ENCODE data around the gene MRPL44.

Gene MRPL44

GRCh38 chr2:223957092-223957851, at the start of gene MRPL44:
Gene MRPL44, plus strand, starts transcription at chr2:223957463. Its CDS starts 10 bp downstream, at chr2:223957473.
- ATAC-seq = peak; percentile 99
- peak; percentile 99 for DNase-seq

GRCh38 chr2:223908304-223908998, 48.8 kb upstream of the MRPL44 start:
- no peak for DNase-seq
- ATAC-seq = peak; percentile 9

DNA sequence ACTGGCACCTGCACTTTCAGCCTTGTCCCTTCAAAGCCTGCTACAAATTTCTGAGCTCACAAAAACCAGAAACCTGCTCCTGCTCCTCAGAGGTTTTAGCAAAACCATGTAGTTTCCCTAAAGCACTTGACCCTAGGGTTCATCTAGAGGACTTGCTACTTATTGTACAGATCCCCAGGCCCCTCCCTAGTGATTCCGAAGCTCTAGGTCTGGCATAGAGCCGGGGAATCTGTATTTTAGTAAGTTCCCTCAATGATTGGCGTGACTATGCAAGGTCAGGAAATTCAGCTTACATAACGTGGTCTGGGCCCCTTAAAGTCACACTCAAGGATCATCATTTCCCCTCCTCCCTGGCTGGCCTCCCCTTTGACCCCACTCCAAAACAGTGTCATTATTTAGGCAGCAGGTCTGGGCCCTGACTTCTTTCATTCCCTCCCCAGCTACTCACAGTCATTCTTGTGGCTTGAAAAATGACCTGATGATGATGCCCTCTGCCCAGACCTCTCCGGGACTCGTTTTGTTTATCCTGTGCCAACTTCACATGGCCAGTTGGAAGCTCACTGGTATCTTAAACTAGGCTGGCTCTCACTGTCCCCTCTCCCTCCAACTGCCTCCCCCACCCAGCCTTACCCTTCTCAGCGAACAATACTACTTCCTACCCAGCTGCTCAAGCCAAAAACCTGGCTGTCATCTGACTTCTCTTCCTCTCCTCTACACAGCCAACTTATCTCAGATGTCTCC, 48.1 kb upstream of the MRPL44 start:
- no peak for DNase-seq
- no peak for ATAC-seq

GRCh38 chr2:223914324-223914723, 42.9 kb upstream of the MRPL44 start:
- DNase-seq (no peak), ATAC-seq (no peak)

GRCh38 chr2:223915071-223915470, 42.2 kb upstream of the MRPL44 start:
- no peak for ATAC-seq

DNA sequence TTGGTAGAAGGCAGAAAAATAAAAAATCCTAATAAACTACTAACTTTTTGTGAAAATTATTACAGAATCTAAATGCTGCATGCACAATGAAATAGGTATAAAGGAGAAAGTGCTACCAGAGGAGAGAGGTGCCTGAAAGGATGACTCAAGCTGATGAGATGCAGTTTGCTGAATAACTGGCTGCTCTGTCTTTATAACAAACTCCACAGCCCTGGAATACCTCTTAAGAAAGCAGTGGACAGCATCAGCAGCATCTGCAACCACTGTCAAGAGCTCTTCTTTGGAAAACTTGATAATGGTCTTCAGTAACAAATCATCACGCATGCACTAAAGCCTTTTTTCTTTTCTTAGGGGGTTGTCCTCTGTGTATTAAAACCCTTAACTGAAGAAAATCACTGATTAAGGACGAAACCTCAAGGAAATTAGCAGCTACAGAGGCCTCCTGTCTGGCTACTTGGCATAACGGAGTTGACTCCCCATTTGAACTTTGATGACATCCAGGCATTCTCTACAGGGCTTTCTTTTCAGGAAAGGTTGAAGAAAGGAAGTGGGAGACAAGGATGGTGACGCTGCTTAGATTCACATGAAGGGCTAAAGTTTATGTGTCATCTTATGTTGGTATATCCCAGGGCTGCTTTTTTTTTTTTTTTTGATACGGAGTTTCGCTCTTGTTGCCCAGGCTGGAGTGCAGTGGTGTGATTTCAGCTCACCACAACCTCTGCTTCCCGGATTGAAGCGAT, 40.9 kb upstream of the MRPL44 start:
- DNase-seq (no peak), ATAC-seq (no peak)

More at GRCh38 chr2:223915071-223915470, 42.2 kb upstream of the MRPL44 start:
- DNase-seq = no peak

DNA sequence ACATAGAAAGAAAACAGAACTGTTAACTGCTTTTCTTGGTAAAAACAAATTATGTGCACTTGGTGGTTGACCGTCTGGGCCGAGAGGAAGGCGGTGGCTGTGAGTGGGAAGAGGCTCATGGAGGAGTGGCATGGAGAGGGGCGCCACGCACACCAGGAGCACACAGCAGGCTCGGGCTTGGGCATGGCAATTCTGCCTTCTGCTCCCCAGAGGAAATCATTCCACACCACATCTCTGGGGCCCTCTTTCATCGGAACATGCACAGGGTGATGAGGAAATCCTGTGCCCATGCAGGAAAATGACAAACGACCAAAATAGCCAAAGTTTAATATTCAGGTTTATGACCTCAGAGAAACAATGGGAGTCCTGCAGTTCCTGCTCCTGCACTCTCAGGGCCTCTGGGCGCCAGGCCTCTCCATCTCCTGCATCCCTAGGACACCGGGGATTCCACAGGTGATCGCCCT, 38.6 kb upstream of the MRPL44 start:
- no peak for ATAC-seq
- DNase-seq = no peak

- DNase-seq = no peak
- no peak for ATAC-seq
These were observed 37.2 kb upstream of the MRPL44 start for GRCh38 chr2:223920109-223920508.

DNA sequence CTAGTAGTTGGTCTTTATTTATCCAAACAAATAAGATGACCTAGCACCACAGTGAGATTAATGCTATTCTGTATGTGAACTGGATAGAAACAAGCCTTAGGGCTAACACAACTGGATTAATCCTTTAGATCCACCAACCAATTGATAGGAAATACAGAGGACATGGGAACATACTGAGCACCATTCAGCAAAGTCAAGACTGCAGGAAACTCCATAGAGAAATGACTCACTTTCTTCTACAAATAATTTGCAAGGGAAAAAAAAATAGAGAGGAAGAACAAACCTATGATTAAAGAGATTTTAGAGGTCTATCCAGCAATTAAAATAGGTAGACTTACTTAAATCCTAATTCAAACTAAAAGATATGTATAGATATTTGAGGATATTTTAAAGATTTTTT, 36.1 kb upstream of the MRPL44 start:
- ATAC-seq (no peak), DNase-seq (no peak)

DNA sequence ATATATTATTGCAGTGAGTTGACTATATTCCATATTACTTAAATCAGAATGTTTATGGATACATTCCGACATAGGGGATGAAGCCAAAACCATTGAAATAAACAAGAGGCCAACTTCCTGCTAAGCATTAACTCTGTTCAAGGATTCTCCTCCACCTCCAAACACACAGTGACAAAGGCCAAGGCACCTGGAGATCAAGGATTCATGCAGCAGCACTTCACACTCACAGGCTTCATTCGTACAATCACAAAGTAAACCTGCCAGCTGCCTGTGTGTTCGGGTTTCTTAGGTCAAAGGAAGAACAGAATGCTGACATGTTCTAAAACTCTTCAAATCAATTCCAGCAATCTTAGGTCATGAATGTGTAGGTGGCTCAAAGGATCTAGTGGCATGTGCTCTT, 35.0 kb upstream of the MRPL44 start:
- no peak for ATAC-seq
- DNase-seq = no peak

GRCh38 chr2:223923976-223924375, 33.3 kb upstream of the MRPL44 start:
- ATAC-seq (no peak), DNase-seq (no peak)

GRCh38 chr2:223925106-223925505, 32.2 kb upstream of the MRPL44 start:
- DNase-seq (no peak), ATAC-seq (no peak)

DNA sequence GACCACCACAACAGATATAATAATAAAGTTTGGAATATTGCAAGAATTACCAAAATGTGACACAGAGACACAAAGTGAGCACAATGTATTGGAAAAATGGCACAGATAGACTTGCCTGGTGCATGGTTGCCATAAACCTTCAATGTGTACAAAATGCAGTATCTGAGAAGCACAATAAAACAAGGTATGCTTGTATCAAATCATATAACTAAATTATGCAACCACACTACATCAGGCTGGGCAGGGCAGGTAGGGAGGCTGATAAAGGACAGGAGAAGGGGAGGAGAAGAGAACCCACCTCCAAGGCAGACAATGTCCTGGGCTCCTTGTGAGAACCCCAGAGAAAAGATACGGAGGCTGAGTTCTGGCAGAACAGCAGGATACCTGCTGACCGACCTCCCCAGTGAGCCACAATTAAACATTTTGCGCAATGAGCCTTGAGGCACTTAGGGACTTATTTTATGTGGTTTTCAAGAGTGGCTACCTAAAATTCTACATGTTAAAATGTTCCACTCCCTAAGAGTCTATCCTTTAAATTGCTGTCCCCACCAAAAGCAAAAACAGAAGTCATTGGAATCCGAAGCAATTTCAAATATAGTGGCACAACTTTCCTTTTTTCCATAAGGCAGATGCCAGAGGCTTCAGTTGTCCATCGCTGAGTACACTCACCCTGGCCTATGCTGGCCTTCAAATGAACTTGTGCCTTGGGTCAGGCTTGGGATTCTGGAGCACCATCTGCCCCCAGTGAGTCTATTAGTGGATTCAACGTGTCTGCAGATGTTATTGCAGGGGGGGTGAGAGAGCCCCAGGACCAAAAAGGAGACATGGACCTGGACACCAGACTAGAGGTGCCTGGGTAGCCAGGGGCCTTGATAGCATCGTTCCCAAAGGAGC, 28.9 kb upstream of the MRPL44 start:
- ATAC-seq (no peak), DNase-seq (no peak)

DNA sequence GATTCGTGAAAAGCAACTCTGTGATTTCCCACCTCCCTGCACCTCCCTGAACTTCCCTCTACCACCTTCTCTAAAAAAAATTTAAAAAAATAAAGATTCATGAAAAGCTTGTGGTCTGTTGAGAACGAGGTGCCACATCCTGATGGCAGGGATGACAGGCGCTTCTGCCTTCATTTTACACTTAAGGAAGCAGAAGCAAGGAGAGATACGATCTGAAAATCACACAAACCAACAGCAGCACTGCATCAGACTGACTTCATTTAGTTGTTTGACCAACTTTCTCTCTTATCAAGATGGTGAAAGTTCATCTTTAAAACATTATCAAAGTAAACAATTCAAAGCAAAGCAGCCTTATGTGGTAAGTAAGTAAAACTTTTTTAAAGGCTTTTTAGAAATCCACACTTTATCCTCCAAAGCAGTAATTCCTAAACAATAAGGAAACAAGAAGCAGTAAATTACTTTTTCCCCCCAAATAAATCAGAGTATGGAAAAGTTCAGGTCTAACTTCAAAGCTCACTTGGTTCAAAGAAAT, 27.6 kb upstream of the MRPL44 start:
- ATAC-seq (peak; percentile 42), DNase-seq (no peak)

GRCh38 chr2:223930103-223930976, 26.9 kb upstream of the MRPL44 start:
- ATAC-seq = peak; percentile 21
- DNase-seq = no peak

DNA sequence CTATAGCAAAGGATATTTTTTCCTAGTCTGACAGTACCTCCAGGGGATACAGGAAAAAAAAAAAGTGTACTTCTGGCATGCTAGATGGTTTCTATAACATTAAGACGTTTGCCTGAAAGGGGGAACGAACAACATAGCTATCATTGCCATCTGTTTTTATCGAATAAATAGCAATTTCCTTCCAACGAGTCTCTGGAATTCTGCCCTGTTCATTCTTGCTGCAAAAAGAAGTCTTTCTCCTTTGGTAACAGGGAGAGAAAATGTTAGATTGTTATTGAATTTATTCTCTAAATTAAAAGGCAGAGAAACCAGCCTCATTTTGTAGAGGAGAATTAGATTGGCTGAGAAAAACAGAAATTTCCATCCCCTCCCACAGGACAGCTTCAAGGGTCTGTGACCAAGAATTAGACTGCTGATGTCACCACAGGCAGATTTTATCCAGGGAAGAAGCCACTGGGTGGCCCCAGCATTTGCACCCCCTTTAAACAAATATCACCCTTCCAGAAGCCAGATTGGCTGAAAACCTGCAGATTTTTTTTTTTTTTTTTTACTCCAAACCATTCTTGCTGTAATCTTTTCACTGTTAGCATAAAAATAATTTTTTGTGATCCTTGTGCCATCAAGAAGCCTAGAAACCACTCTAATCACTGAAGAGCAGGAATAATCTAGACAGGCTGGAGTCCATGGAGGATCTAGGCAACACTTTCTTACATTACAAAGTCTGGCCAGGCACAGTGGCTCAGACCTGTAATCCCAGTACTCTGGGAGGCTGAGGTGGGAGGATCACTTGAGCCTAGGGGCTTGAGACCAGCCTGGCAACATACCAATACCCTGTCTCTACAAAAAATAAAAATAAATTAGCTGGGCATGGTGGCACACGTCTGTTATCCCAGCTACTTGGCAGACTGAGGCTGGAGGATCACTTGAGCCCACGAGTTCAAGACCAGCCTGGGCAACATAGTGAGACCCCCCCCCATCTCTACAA, 24.2 kb upstream of the MRPL44 start:
- ATAC-seq (no peak), DNase-seq (no peak)

GRCh38 chr2:223934870-223935269, 22.4 kb upstream of the MRPL44 start:
- DNase-seq (no peak), ATAC-seq (no peak)

DNA sequence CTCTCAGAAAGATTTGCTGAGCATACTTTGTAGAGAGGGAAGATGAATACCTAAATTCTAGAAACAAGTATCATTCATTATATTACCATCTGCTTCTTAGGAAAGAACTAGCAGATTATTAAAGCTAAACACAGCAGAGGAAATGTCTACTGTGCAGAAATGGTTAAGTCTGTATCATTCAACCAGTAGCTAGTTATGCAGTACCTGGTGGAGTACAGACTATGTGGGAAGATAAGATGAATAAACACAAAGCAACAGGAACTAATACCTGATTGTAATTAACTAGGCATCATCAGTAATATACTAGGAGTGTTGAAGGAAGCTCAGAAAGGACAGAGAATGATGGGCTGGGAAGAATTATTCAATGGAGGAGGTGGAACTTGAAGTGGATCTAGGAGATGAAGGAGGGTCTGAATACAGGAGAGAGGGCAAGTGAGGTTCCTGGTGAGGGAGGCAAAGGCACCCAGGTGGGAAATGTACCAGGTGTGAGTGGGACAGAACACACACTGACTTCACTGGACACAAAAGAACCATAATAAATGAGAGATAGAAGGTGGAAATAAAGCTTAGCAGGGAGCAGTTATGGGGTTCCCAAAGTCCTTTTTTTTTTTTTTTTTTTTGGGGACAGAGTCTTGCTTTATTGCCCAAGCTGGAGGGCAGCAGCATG, 21.7 kb upstream of the MRPL44 start:
- ATAC-seq = no peak
- no peak for DNase-seq
